Measurements from ENCODE around the gene GALNT7. TPM values are rescaled to one million over a fixed set of nuclear protein-coding genes. Genes with fewer than 3 reads are reported as not detected.

The GALNT7 gene
- total RNA-seq, 1 donor from 2014 or later = 26.0 TPM

GRCh38 chr4:173347467-173347866, 178.9 kb downstream of the GALNT7 start:
- no peaks in the 10 kb centered on the region for H3K36me3 Mint-ChIP-seq (ENCODE audit: low read depth)
- H3K4me1 Mint-ChIP-seq (ENCODE audit: low read depth) = peaks cover 16% of the 10 kb centered on the region
- no peak overlapping the region for H3K4me3 Mint-ChIP-seq (ENCODE audit: unreplicated experiment)
- H3K27ac Mint-ChIP-seq (ENCODE audit: unreplicated experiment) = no peak overlapping the region
- no peaks in the 10 kb centered on the region for H3K9me3 Mint-ChIP-seq (ENCODE audit: low read depth)
- no peak for TF ChIP-seq CTCF (IDR thresholded peaks at IDR 0.05)
- no peak for DNase-seq (ENCODE audit: low spot score)
- H3K27me3 Mint-ChIP-seq (ENCODE audit: low read depth) = no peaks in the 10 kb centered on the region

- no peak overlapping the region for H3K27ac Mint-ChIP-seq (ENCODE audit: unreplicated experiment)
- H3K9me3 Mint-ChIP-seq (ENCODE audit: low read depth) = no peaks in the 10 kb centered on the region
- no peak for DNase-seq (ENCODE audit: low spot score)
Measured at GRCh38 chr4:173357939-173358338, 189.3 kb downstream of the GALNT7 start.

GRCh38 chr4:173360587-173361221, 192.1 kb downstream of the GALNT7 start:
- peak; percentile 79 for TF ChIP-seq CTCF (IDR thresholded peaks at IDR 0.05)
- Mint-ChIP-seq H3K27ac (ENCODE audit: unreplicated experiment) (no peak overlapping the region), H3K27me3 (ENCODE audit: low read depth) (no peaks in the 10 kb centered on the region), H3K36me3 (ENCODE audit: low read depth) (peaks cover 2% of the 10 kb centered on the region), H3K4me1 (ENCODE audit: low read depth) (no peaks in the 10 kb centered on the region), H3K4me3 (ENCODE audit: unreplicated experiment) (no peak overlapping the region), H3K9me3 (ENCODE audit: low read depth) (no peaks in the 10 kb centered on the region)
- no peak for DNase-seq (ENCODE audit: low spot score)

More at GRCh38 chr4:173357939-173358338, 189.3 kb downstream of the GALNT7 start:
- Mint-ChIP-seq H3K4me1 (ENCODE audit: low read depth) (no peaks in the 10 kb centered on the region), H3K27me3 (ENCODE audit: low read depth) (no peaks in the 10 kb centered on the region), H3K4me3 (ENCODE audit: unreplicated experiment) (no peak overlapping the region), H3K36me3 (ENCODE audit: low read depth) (no peaks in the 10 kb centered on the region)
- no peak for TF ChIP-seq CTCF (IDR thresholded peaks at IDR 0.05)

- Mint-ChIP-seq H3K4me1 (ENCODE audit: low read depth) (peaks cover 6% of the 10 kb centered on the region), H3K4me3 (ENCODE audit: unreplicated experiment) (no peak overlapping the region), H3K27ac (ENCODE audit: unreplicated experiment) (no peak overlapping the region), H3K36me3 (ENCODE audit: low read depth) (peaks cover 2% of the 10 kb centered on the region), H3K27me3 (ENCODE audit: low read depth) (no peaks in the 10 kb centered on the region), H3K9me3 (ENCODE audit: low read depth) (no peaks in the 10 kb centered on the region)
- DNase-seq (ENCODE audit: low spot score) = no peak
- no peak for TF ChIP-seq CTCF (IDR thresholded peaks at IDR 0.05)
Measured at GRCh38 chr4:173362666-173363065, 194.1 kb downstream of the GALNT7 start.

- Mint-ChIP-seq H3K27me3 (ENCODE audit: low read depth) (no peaks in the 10 kb centered on the region), H3K4me1 (ENCODE audit: low read depth) (peaks cover 15% of the 10 kb centered on the region), H3K36me3 (ENCODE audit: low read depth) (peaks cover 2% of the 10 kb centered on the region), H3K9me3 (ENCODE audit: low read depth) (no peaks in the 10 kb centered on the region), H3K4me3 (ENCODE audit: unreplicated experiment) (no peak overlapping the region), H3K27ac (ENCODE audit: unreplicated experiment) (no peak overlapping the region)
- DNase-seq (ENCODE audit: low spot score) = no peak
- TF ChIP-seq CTCF (IDR thresholded peaks at IDR 0.05) = no peak
Measured at GRCh38 chr4:173365359-173365996, 196.9 kb downstream of the GALNT7 start.
